ENCODE measurements around the gene ZNF106.

ZNF106 gene

GRCh38 chr15:42508263-42508690 lies 17.3 kb upstream of the ZNF106 start:
- DNase-seq (ENCODE audit: low read depth): no peak
- TF ChIP-seq CTCF (IDR thresholded peaks at IDR 0.05; ENCODE audit: low read depth, low read length, missing control alignments): no peak
- no peak overlapping the region for H3K4me3 ChIP-seq (ENCODE audit: low read depth, low read length)

GRCh38 chr15:42507514-42507913 lies 16.6 kb upstream of the ZNF106 start:
- no peak for DNase-seq (ENCODE audit: low read depth)
- TF ChIP-seq CTCF (IDR thresholded peaks at IDR 0.05; ENCODE audit: low read depth, low read length, missing control alignments): no peak
- H3K4me3 ChIP-seq (ENCODE audit: low read depth, low read length): no peak overlapping the region

- DNase-seq (ENCODE audit: low read depth): no peak
- TF ChIP-seq CTCF (IDR thresholded peaks at IDR 0.05; ENCODE audit: low read depth, low read length, missing control alignments): no peak
- H3K4me3 ChIP-seq (ENCODE audit: low read depth, low read length): peak overlapping the region; percentile 21; the same call in 1 of the 2 replicates
Observed at GRCh38 chr15:42504631-42505030, 13.7 kb upstream of the ZNF106 start.

- H3K4me3 ChIP-seq (ENCODE audit: low read depth, low read length): peak overlapping the region; percentile 6; the same call in 1 of the 2 replicates
- TF ChIP-seq CTCF (IDR thresholded peaks at IDR 0.05; ENCODE audit: low read depth, low read length, missing control alignments): no peak
- no peak for DNase-seq (ENCODE audit: low read depth)
Observed at GRCh38 chr15:42503825-42504224, 12.9 kb upstream of the ZNF106 start.

- no peak for TF ChIP-seq CTCF (IDR thresholded peaks at IDR 0.05; ENCODE audit: low read depth, low read length, missing control alignments)
- no peak for DNase-seq (ENCODE audit: low read depth)
- H3K4me3 ChIP-seq (ENCODE audit: low read depth, low read length): no peak overlapping the region; the same call in 1 of the 2 replicates
Observed at GRCh38 chr15:42502477-42502876, 11.5 kb upstream of the ZNF106 start.

- no peak for DNase-seq (ENCODE audit: low read depth)
- TF ChIP-seq CTCF (IDR thresholded peaks at IDR 0.05; ENCODE audit: low read depth, low read length, missing control alignments): no peak
- no peak overlapping the region; the same call in 1 of the 2 replicates for H3K4me3 ChIP-seq (ENCODE audit: low read depth, low read length)
Observed at GRCh38 chr15:42499858-42500609, 9.1 kb upstream of the ZNF106 start.

All from GM12864 (cell line).